Duodenal mucosa (tissue), 2 donors: ENCODE results near the gene FARP1.
A peak's percentile ranks its signal among the peaks of the same experiment; 100 is the strongest.

Experiments
- H3K27ac ChIP-seq: one replicate; pipeline ENCODE4 v1.7.0; 2013; ENCODE audit warnings: low read depth, low read length
- H3K27me3 ChIP-seq, 2 donors: one replicate each; pipeline ENCODE4 v1.7.0; 2013; ENCODE audit warnings: low read length in 2 of 2, control low read depth in 1 of 2; ENCODE audit not compliant: insufficient read depth in 2 of 2, control insufficient read depth in 1 of 2
- H3K36me3 ChIP-seq, 2 donors: one replicate each; pipeline ENCODE4 v1.7.0; 2013; ENCODE audit warnings: low read length in 2 of 2, control low read depth in 1 of 2; ENCODE audit not compliant: insufficient read depth in 2 of 2, control insufficient read depth in 1 of 2
- H3K4me1 ChIP-seq, 2 donors: one replicate each; pipeline ENCODE4 v1.7.0; 2013; ENCODE audit warnings: low read length in 2 of 2, control low read depth in 1 of 2; ENCODE audit not compliant: insufficient read depth in 2 of 2, control insufficient read depth in 1 of 2
- H3K4me3 ChIP-seq, 2 donors: one replicate each; pipeline ENCODE4 v1.7.0; 2013; ENCODE audit warnings: low read length in 2 of 2, low read depth in 1 of 2
- H3K9ac ChIP-seq, 2 donors: one replicate each; pipeline ENCODE4 v1.7.0; 2013; ENCODE audit warnings: low read length in 2 of 2, low read depth in 1 of 2
- H3K9me3 ChIP-seq, 2 donors: one replicate each; pipeline ENCODE4 v1.7.0; 2013; ENCODE audit warnings: low read length in 2 of 2, control low read depth in 1 of 2; ENCODE audit not compliant: control insufficient read depth in 1 of 2

FARP1 gene

GRCh38 chr13:98494769-98495168 is 351.9 kb downstream of the FARP1 start:
- no peak overlapping the region for H3K27ac ChIP-seq
- peaks cover 23 to 35% of the 10 kb centered on the region in 2 donors for H3K4me1 ChIP-seq
- H3K9ac ChIP-seq = no peak overlapping the region
- no peaks in the 10 kb centered on the region for H3K27me3 ChIP-seq
- no peaks in the 10 kb centered on the region for H3K9me3 ChIP-seq
- peaks cover 0 to 19% of the 10 kb centered on the region in 2 donors for H3K36me3 ChIP-seq
- H3K4me3 ChIP-seq = no peak overlapping the region

- H3K27ac ChIP-seq = no peak overlapping the region
Measured at GRCh38 chr13:98495627-98496478, 353.0 kb downstream of the FARP1 start.

GRCh38 chr13:98496479-98496791 is 353.5 kb downstream of the FARP1 start:
- H3K4me3 ChIP-seq = no peak overlapping the region
- no peak overlapping the region for H3K27ac ChIP-seq
- H3K9me3 ChIP-seq = no peaks in the 10 kb centered on the region
- H3K9ac ChIP-seq = no peak overlapping the region
- H3K27me3 ChIP-seq = no peaks in the 10 kb centered on the region
- H3K36me3 ChIP-seq = peaks cover 0 to 22% of the 10 kb centered on the region in 2 donors
- H3K4me1 ChIP-seq = peaks cover 7 to 19% of the 10 kb centered on the region in 2 donors

More at GRCh38 chr13:98495627-98496478, 353.0 kb downstream of the FARP1 start:
- Histone ChIP-seq H3K4me3 (no peak overlapping the region), H3K36me3 (peaks cover 0 to 22% of the 10 kb centered on the region in 2 donors), H3K9ac (no peak overlapping the region), H3K27me3 (no peaks in the 10 kb centered on the region), H3K9me3 (no peaks in the 10 kb centered on the region), H3K4me1 (peaks cover 12 to 24% of the 10 kb centered on the region in 2 donors)

- Histone ChIP-seq H3K4me1 (peaks cover 6 to 20% of the 10 kb centered on the region in 2 donors), H3K9ac (no peak overlapping the region), H3K9me3 (no peaks in the 10 kb centered on the region)
Measured at GRCh38 chr13:98496966-98497365, 354.1 kb downstream of the FARP1 start.

GRCh38 chr13:98500963-98501421 is 358.1 kb downstream of the FARP1 start:
- no peaks in the 10 kb centered on the region for H3K27me3 ChIP-seq
- H3K27ac ChIP-seq = no peak overlapping the region
- peaks cover 0 to 31% of the 10 kb centered on the region in 2 donors for H3K36me3 ChIP-seq
- no peaks in the 10 kb centered on the region for H3K9me3 ChIP-seq
- H3K4me3 ChIP-seq = no peak overlapping the region
- H3K9ac ChIP-seq = no peak overlapping the region
- peaks cover 30 to 43% of the 10 kb centered on the region in 2 donors for H3K4me1 ChIP-seq

More at GRCh38 chr13:98496966-98497365, 354.1 kb downstream of the FARP1 start:
- Histone ChIP-seq H3K27ac (no peak overlapping the region), H3K27me3 (no peaks in the 10 kb centered on the region), H3K36me3 (peaks cover 0 to 22% of the 10 kb centered on the region in 2 donors), H3K4me3 (no peak overlapping the region)

GRCh38 chr13:98503175-98504028 is 360.5 kb downstream of the FARP1 start:
- Histone ChIP-seq H3K4me3 (no peak overlapping the region), H3K27ac (peak overlapping the region; percentile 15), H3K9me3 (no peaks in the 10 kb centered on the region), H3K9ac (peak overlapping the region in 1 of 2 donors; percentile 3), H3K36me3 (peaks cover 0 to 24% of the 10 kb centered on the region in 2 donors), H3K4me1 (peaks cover 49 to 52% of the 10 kb centered on the region in 2 donors), H3K27me3 (no peaks in the 10 kb centered on the region)

GRCh38 chr13:98504029-98504351 is 361.1 kb downstream of the FARP1 start:
- Histone ChIP-seq H3K27ac (no peak overlapping the region), H3K9ac (peak overlapping the region in 1 of 2 donors; percentile 3), H3K4me1 (peaks cover 55 to 58% of the 10 kb centered on the region in 2 donors)

GRCh38 chr13:98504371-98504963 is 361.6 kb downstream of the FARP1 start:
- Histone ChIP-seq H3K4me1 (peaks cover 59 to 63% of the 10 kb centered on the region in 2 donors), H3K9ac (no peak overlapping the region), H3K36me3 (peaks cover 0 to 16% of the 10 kb centered on the region in 2 donors), H3K4me3 (no peak overlapping the region), H3K27me3 (no peaks in the 10 kb centered on the region), H3K27ac (no peak overlapping the region), H3K9me3 (no peaks in the 10 kb centered on the region)

More at GRCh38 chr13:98504029-98504351, 361.1 kb downstream of the FARP1 start:
- Histone ChIP-seq H3K36me3 (peaks cover 0 to 19% of the 10 kb centered on the region in 2 donors), H3K27me3 (no peaks in the 10 kb centered on the region), H3K9me3 (no peaks in the 10 kb centered on the region), H3K4me3 (no peak overlapping the region)
